Activated gamma-delta T cell treated with Interleukin-2 at 50 U/mL for 16 hours (primary cell): Measurements from ENCODE around the gene PFKP.

Experiments used
- DNase-seq: peaks from one replicate; pipeline ENCODE4 v3.0.0-alpha.2; 2020

The PFKP gene

DNA sequence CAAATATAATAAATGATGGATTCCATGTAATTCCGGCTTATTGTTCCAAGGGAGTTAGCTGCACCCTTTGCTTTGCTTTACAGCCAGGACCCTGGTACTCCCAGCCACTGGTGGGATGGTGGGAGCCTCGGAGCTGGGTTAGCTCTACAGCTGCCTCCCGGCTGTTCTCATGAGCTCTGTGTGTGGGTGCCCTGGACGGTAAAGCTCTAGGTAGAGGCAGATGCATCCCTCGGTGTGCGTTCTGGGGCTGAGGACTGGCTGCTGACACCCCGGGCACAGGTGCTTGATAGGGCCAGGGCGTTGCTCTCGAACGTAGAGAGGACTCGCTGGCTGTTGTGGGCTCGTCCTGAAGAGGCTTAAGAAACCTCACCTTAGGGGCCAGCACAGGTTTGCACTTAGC lies 50.1 kb downstream of the PFKP start:
- DNase-seq = no peak

DNA sequence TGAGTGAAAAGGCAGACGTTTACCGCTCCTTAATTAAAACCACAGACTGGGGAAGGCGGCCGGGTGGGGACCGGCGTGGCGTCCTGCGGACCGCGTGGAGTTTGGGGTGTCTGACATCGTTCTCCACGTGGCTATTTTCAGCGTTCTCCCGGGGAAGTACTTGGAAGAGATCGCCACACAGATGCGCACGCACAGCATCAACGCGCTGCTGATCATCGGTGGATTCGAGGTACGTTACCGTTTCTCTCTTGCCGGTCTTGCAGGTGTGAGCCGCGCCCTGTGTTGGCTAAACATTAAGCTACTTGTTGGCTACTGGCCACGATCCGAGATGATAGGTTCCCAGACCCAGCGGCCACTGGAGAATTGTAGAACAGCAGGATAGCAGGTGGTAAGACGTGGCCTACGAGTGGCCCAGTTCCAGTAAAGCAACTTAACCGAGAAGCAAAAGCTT lies 51.3 kb downstream of the PFKP start:
- no peak for DNase-seq

- DNase-seq = no peak
Measured at GRCh38 chr10:3119796-3120459, 52.6 kb downstream of the PFKP start.

DNA sequence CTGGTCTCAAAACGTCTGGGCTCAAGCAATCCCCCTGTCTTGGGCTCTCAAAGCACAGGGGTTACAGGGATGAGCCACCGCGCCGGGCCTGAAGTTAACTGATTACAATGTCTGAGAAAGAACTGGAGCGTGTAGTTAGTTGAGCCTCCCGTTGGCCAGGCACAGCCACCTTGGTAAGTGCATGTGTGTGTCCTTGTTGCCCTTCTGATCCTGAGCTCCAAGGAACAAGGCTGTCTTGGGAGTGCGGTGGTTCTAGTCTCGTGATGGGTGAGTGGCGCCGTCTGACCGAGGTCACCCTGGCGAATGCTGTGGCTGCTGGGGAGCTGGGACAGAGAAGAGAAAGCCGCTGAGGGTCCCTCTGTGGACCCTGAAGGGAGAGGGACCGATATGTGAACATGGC lies 54.7 kb downstream of the PFKP start:
- no peak for DNase-seq

- no peak for DNase-seq
Measured at GRCh38 chr10:3122486-3123205, 55.3 kb downstream of the PFKP start.

GRCh38 chr10:3123571-3124411 lies 56.4 kb downstream of the PFKP start:
- no peak for DNase-seq

DNA sequence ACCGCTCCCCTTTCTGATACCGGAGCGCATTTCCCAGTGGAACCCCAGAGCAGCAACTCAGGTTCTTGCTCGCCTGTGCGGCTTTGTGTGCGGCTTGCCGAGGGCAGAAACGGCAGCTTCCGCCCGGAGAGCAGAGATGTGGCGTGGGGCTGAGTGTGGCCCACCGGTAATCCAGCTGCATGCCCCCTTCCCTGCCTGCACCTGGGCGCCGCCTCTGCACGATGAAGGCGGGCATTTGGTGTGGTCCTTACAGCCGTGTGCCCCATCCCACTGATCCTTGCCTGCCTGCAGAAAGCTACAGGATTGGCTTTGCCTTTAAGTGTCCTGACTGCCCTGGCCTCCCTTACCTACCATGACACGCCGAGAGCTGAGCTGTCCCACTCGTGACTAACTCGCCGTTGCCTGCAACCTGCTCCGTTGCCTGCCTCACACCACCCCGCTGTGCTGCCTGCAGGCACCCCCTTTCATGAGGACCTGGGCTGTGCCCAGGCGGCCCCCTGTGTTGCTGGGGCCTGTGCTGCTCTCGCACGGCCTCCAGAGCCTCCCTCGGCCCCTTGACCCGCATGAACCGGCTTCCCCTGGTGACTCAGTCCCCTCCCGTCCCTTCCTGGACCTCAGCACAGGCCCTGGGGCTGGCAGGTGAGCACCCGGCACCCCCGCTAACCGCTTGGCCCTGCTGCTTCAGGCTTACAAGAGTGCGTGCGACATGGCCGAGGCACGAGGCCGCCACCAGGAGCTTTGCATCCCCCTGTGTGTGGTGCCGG lies 57.2 kb downstream of the PFKP start:
- no peak for DNase-seq

DNA sequence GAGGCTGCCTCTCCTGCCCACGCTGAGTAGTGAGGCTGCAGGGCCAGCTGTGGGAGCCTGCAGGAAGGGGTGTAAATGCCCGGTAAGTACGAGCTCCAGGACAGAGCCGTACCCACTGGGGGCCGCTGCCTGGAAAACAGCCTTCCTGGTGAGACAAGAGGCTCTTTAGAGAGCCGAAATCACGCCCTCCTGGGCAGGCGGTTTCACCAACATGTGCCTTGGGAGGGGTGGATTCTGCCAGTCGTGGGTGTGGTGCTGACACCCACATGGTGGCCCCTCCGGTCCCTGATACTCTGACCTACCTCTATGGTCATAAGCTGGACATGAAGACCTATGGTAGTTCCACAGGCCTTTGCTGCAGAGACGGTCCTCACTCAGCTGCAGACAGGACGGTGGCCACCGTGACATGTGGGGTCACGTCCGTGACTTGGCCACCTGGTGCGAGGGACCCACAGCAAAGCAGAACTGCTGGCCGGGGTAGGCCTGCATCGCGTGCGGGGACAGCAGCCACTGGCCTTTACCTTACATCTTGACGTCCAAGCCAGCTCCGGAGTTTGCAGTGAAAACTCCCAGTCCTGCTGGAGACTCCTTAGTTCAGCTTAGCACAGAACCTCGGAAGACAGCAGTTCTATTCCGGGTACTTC lies 58.3 kb downstream of the PFKP start:
- no peak for DNase-seq

DNA sequence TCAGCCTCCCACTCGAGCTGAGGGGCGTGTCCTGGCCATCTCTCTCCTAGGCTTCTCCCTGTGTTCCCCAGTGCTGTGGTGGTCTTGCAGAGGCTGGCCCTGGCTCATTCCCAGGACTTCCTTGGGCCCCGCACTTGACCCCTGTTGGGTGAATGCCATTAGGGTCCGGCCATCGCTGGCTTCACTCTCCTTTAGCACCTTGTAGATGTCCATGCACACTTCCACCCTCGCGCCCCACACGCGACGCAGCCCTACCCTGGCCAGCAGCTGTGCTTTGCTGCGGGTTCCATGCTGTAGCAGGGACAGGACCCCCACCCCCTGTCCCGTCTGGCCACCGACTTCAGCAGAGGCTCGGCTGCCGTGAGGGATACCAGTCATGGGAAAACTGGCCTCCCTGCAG lies 58.9 kb downstream of the PFKP start:
- DNase-seq = no peak

DNA sequence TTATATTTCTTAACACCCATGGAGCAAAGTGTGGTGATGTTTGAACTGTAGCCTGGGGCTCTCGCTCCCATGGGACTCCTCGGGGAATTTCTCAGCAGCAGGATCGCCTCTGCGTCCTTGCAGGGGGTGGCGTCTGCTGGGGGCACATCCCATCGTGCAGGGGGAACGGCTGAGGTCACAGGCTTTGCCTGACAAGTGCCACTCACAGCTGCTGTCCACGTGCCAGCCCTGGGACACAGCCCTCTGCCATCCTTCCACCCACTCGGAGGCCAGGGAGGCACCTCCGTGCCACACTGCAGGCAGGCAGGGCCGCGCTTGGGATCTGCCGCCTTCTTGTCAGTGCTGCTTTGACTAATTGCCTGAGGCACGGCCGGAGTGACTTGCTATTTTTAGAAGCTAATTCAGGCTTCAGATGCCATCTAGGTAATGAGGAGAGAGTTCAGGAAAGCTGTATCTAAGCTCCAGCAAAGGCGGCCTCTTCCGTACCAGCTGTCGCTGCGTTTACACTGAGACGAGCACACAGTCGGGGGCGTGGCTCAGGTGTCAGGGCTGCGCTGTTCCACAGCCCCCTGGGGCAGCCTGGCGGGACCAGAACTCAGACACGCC lies 59.5 kb downstream of the PFKP start:
- no peak for DNase-seq

DNA sequence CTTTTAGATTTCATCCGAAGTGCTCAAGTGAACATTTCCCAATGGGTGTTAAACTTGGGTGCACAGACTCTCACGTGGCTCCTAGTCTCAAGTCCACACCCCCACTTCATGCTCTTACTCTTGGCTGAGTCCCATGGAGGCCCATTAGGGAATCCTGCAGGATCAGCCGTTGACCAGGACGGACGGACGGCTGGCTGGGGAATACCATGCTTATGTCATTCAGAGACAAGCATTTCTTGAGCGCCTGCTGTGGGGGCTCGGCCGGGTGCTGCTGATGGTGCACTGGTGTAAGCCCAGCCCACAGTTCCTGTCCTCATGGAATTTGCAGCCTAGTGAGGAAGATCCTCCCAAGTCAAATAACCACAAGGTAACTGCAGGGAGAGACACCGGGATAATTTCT lies 60.6 kb downstream of the PFKP start:
- DNase-seq = no peak

GRCh38 chr10:3128379-3129130 lies 61.2 kb downstream of the PFKP start:
- DNase-seq = no peak

GRCh38 chr10:3129581-3130340 lies 62.4 kb downstream of the PFKP start:
- no peak for DNase-seq

- no peak for DNase-seq
Measured at GRCh38 chr10:3131098-3131497, 63.8 kb downstream of the PFKP start.

- no peak for DNase-seq
Measured at GRCh38 chr10:3132036-3133025, 65.0 kb downstream of the PFKP start.

DNA sequence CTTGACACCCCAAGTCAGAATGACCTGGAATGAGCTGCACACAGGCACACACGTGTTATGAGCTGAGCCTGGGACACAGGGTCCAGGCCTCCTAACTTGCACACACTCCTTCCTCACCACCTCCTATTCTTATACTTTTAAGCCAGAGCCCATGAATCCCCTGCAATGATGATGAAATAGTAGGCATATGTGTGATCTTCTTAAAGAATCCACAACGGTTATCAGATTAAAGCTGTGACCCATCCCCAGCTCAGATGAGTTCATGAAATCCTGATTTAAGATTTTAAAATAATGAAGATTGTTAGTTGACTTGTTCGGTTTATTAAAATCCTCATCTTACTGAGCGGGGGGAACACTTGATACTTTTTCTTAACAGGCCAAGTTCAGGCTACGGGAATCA lies 66.6 kb downstream of the PFKP start:
- DNase-seq = no peak

GRCh38 chr10:3135006-3135405 lies 67.7 kb downstream of the PFKP start:
- DNase-seq = no peak

GRCh38 chr10:3136336-3136735 lies 69.0 kb downstream of the PFKP start:
- no peak for DNase-seq
